ENCODE data around the gene GGT1.

GGT1 gene

DNA sequence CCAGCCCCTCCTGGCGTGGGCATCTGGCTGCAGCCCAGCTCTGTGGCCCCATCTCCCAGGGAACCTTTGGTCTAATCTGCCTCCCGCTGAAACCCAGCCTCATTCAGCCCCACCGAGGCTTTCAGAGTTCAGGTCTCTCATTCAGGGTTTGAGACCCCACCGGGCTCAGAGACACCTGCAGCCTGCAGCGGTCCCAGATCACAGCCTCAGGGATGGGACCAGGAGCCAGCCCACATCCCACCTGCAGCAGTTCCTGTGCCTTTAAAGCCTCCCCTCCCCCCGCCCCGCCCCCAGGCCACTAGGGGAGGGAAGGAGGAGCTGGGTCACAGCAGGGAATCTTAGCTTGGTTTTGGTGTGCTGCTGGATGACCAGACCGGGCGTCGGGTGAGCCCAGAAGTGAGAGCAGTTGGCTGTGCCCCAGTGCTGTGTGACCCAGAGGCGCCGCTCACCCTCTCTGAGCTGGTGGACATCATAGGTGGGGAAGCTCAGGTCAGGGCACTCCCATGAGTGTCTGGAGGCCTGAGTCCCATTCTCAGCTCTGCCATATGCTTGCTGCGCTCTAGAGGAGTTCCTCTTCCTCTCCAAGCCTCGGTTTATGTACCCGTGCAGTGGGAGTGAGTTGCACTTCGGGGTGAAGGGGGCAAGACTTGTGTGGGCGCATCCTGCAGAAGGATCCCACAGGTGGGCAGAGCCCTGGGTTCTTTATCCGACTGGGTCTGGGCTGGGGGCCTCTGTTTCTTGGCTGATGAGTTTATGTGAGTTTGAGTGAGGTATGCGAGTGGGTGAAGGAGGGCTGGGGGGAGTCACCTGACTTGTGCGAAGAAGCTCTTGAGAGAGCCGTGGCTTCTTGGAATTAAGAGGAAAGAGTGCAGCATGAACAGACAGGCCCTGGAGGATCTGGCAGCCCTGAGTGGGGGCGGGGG lies at the start of gene GGT1:
Gene GGT1, plus strand, starts transcription at position 347 of the 923 bp plus-strand sequence. CDS start 7,889 bp downstream, outside the sequence.
- peak; percentile 62 for DNase-seq

DNA sequence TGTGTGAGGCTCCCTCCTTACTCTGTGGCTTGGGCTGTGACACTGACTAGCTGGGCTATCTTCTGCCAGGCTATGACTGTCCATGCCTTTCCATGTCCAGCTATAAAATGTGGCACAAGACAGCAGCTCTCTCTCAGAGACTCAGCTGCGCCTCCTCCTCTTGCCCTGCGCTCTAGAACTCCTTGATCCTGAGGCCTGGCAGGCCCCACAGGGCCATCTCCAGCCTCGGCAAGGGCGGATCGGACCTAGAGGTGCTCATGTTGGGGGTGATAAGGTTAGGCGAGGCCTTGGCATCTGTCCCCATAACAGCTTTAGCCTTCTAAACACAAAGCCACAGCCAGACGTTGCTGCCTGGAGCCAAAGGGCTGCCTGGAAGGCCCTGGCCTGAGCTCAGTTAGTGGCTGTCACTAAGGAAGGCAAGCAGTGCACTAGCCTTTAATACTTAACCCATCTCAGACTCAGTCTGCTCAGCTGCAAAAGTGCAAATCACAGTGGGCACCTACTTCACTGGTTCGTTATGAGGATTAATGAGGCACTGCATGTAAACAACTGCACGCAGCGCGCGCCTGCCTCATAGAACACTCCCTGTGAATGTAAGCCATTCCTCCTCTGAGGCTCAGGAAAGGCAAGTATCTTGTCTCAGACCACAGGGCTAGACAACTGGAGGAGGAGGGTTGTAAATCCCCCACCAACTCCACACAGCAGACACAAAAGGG lies 49.2 kb upstream of the GGT1 start:
- DNase-seq: peak; percentile 29

DNA sequence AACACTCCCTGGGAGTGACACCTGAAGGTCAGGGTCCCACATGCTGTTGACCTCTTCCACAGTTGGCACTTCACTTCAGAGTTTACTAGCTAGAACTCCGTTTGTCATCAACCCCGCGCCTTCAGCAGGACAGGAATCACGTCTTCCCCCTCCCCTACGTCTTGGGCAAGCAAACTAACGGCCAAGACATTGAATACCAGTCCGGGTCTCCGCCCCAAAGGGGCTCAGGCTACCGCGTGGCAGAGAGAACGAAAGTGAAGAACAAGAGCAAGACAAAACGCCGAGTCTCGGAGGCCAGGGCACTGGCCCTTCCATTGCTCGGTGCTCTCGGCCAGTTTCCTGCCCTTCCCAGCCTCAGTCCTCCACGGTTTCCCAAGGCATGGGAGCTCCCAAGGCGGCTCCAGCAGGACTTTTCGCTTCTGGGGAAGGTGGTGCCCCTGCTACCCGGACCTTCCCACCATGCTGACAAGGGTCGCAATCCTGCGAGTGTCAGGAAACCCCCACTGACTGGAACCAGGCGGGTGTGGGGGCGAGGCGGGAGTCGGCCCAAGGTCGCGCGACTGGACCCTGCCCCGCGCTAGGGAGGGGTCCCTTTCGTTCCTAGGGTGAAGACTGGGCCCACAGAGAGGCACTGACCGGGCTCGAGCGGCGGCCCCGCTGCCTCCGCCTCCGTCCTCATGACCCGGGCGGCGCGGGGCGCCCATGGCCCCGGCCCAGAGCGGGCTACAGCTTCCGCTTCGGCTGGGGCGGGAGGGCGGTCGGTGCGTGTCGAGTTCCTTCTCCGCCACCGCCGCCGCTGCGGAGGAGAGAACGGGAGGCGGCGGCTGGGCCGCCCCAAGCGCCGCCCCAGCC lies 48.5 kb upstream of the GGT1 start, which contains the start of gene GUCD1:
Gene GUCD1, minus strand, starts transcription at position 826 of the 852 bp plus-strand sequence. Its CDS starts 147 bp downstream, at position 679.
- peak; percentile 54 for DNase-seq

GRCh38 chr22:24555165-24556039 lies 47.6 kb upstream of the GGT1 start, which contains the start of gene SNRPD3:
Gene SNRPD3, plus strand, starts transcription at chr22:24555999. Its CDS starts 1,676 bp downstream, at chr22:24557675.
- peak; percentile 99 for DNase-seq

DNA sequence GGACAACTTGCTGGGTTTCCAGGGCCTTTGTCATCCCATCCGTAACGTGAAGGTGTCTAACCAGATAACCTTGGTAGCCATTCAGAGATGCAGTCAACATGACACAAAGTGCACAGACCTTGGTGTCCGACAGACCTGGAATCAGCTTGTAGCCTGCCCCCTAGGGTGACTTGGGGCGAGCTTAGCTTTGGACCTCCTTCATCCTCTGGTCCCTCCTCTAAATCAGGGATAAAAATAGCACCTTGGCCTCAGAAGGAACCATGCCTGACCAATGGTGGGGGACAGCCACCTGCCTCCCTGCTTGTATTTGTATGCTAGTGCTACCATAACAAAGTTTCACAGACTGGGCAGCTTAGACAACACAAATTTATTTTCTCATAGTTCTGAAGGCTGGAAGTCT lies 43.5 kb upstream of the GGT1 start:
- no peak for DNase-seq

GRCh38 chr22:24563246-24563645 lies 39.7 kb upstream of the GGT1 start:
- no peak for DNase-seq

GRCh38 chr22:24564376-24565058 lies 38.5 kb upstream of the GGT1 start:
- no peak for DNase-seq

DNA sequence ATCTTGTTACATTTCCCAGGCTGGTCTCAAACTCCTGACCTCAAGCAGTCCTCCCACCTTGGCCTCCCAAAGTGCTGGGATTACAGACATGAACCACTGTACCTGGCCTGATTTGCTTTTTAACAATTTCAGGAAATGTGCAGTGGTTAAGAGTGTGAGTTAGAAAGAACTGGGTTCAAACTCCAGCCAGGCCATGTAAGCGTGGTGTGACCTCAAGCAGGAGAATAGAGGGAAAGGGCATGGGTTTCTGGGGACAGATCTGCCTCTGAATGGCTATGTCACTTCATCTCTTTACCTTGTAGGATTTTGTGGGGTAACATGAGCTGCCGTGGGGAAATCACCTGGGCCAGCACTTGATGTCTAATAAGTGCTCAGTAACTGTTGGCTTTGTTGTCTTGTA lies 37.9 kb upstream of the GGT1 start:
- DNase-seq: no peak

DNA sequence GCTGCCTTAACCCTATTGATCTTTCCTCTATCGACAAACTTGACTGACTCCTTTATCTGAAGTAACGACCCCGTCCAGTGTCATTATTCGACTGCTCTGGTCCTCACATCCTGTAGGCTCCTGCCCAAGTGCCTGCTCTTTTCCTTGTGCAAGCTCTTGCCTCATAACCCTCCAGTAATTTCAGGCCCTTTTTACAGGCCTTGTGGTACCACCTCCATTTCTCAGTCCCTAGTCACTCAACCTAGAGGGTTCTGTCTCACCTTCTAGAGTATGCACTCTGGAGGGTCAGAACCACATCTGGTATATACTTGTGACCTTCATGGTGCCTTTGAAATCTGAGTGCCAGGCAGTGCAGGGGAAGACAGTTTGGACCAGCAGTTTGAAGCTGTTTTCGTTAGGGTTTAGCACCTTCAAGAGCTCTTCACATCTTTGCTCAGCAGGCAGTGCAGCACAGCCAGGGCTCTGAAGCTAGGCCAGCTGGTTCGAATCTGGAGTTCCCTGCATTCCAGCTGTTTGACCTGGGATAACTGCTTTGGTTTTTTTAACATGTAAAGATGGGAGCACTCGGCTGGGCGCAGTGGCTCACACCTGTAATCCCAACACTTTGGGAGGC lies 36.0 kb upstream of the GGT1 start:
- no peak for DNase-seq

GRCh38 chr22:24567668-24568067 lies 35.3 kb upstream of the GGT1 start:
- no peak for DNase-seq

DNA sequence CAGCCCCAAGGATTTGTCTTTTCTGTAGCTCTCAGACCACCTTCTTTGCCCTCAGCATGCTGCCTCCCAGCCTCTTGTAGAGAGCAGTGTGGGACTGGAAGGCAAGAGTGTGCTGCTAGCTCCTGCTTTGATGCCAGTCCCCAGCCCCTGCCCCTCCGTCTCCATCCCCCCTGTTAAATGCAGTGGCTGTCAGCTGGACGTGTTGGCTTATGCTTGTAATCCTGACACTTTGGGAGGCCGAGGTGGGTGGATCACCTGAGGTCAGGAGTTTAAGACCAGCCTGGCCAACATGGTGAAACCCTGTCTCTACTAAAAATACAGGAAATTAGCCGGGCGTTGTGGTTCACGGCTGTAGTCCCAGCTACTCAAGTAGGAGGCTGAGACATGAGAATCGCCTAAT lies 31.7 kb upstream of the GGT1 start:
- no peak for DNase-seq

- no peak for DNase-seq
These were observed 26.2 kb upstream of the GGT1 start for GRCh38 chr22:24576778-24577177.

DNA sequence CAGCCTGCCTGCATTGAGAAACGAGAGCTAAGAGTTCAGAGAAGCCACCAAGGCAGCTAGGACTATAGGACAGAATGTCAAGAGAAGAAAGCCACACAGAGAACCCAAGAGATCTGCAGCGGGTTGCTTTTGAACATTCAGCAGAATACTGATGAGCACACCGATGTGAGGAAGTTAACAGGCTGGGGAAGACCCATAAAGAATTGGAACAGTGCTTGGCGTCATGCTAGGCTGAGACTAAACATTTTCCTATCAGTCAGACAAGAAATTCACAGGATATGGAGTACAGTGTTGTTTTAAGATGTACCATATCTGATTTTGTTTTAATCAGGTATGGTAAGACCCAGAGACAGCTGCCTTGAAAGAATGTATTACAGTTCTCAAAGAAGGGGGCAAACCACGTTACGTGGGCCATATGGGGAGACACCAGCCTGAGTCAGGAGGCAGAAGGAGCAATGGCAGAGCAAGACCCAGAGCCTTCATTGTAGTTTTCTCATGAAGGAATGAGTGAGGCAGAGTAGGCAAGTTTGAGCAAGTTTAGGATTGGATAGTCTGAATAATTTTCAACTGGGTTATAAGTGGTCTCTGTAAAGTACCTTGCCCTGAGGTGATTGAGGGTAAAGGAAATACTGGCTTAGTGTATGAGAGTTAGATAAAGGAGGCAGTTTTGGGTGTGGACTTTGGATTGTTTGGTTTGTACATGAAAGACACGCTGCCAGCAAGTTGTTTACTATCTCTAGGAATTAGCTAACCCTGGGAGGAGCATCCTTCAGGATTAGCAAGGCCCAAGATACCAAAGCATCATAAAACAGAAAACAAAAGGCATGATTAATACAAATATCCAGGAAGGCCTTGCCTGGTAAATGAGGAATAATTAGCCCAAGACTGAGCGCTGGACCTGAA lies 24.4 kb upstream of the GGT1 start:
- no peak for DNase-seq

GRCh38 chr22:24579258-24579601 lies 23.8 kb upstream of the GGT1 start:
- DNase-seq: no peak

- DNase-seq: no peak
These were observed 22.7 kb upstream of the GGT1 start for GRCh38 chr22:24580276-24580675.

GRCh38 chr22:24582056-24582814 lies 20.8 kb upstream of the GGT1 start:
- no peak for DNase-seq

GRCh38 chr22:24583221-24584165 lies 19.5 kb upstream of the GGT1 start:
- peak; percentile 76 for DNase-seq
